ENCODE results near the gene CYP19A1.

GRCh38 chr15:51343466-51343865 is 5.1 kb upstream of the CYP19A1 start:
- TF ChIP-seq EZH2phosphoT487 (IDR thresholded peaks at IDR 0.05; ENCODE audit: insufficient read depth, low read depth) (no peak), EZH2 (IDR thresholded peaks at IDR 0.05; ENCODE audit: insufficient read depth, poor library complexity, severe bottlenecking) (no peak)

Data from GM23248 (cell line).